ENCODE measurements around the gene ITPA.

ITPA gene

DNA sequence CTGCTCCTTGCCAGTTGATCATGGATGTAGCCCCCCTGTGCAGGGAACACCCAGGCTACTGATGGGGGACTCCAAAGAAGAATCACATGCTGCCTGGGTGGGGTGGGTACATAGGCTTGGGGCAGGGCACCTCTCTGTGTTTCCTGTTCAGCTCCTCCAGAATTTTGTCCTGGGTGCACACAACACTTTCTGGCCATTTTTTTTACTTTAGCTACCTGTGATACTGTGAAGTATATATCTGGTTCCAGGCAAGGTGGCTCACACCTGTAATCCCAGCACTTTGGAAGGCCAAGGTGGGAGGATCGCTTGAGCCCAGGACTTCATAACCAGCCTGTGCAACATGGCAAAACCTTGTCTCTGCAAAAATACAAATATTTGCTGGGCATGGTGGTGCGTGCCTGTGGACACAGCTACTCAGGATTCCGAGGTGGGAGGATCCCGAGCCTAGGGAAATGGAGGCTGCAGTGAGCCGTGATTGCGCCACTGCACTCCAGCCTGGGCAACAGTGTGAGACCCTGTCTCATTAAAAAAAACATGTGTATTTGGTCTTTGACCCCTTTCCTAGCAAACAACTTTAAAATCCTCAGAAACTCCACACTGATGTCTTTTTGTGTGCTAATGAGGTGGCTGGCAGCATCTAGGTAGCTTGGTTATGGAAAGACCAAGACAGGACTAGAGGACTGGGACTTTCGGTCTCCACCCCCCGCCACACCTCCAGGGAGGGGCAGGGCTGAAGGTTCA, 15.6 kb downstream of the ITPA start:
- peak overlapping the region; percentile 74 for H3K27ac ChIP-seq
- DNase-seq (ENCODE audit: low read depth, low spot score): no peak

DNA sequence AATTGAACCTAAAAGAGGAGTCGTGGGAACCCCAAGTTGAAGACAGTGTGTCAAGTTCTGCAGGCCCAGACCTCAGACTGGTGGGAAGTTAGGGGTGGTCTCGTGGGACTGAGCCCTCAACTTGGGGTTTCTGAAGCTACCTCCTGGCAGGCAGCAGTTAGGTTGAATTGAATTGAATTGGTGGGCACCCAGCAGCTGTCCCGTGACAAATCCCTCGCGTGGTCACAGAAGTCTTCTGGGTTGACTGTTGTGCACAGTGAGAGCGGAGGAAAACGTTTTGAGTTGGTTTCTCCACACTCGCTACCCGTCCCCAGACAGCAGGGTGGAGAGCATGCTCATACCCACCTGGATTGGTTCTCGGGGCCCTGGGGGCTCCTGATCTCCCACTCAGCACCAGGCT, 16.8 kb downstream of the ITPA start:
- peak overlapping the region; percentile 74 for H3K27ac ChIP-seq
- no peak for DNase-seq (ENCODE audit: low read depth, low spot score)

DNA sequence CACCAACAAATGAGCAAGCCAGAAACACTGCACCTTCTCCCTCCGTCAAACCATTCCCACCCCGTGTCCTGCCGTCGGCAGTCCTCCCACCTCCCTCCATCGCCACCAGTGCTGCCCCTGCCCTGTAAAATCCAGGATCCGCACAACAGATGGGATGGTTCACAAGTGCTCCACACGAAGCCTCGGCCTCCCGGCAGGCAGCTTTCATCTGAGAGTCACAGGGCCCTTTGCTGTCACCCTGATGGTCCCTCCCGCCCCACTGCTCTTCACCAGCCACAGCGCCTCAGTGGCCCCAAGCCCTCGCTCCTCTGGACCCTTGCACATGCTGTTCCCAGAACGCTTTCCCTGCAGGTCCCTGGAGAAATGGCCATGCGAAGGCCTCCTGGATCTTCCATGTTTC, 17.6 kb downstream of the ITPA start:
- no peak for DNase-seq (ENCODE audit: low read depth, low spot score)

DNA sequence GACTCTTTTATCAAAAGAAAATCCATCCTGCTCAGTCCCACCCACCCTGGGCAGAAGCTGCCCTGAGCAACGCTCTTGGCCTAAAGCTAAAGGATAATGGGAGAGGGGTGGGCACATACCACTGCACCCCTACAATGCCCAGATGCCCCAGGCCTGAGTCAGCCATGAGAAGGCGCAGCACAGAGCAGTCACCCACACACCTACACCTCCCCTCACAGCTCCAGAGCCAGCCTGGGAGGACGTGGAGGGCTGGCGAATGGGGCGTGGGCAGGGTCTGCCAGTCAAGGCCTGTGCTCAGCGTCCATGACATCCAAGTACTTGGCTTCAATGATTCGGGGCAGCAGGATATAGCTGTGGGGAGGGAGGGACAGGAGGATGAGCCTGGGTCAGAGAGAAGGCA, 18.2 kb downstream of the ITPA start:
- no peak for DNase-seq (ENCODE audit: low read depth, low spot score)
- H3K27ac ChIP-seq: peak overlapping the region; percentile 59

More for the DNA sequence above, 17.6 kb downstream of the ITPA start:
- H3K27ac ChIP-seq: peak overlapping the region; percentile 59

DNA sequence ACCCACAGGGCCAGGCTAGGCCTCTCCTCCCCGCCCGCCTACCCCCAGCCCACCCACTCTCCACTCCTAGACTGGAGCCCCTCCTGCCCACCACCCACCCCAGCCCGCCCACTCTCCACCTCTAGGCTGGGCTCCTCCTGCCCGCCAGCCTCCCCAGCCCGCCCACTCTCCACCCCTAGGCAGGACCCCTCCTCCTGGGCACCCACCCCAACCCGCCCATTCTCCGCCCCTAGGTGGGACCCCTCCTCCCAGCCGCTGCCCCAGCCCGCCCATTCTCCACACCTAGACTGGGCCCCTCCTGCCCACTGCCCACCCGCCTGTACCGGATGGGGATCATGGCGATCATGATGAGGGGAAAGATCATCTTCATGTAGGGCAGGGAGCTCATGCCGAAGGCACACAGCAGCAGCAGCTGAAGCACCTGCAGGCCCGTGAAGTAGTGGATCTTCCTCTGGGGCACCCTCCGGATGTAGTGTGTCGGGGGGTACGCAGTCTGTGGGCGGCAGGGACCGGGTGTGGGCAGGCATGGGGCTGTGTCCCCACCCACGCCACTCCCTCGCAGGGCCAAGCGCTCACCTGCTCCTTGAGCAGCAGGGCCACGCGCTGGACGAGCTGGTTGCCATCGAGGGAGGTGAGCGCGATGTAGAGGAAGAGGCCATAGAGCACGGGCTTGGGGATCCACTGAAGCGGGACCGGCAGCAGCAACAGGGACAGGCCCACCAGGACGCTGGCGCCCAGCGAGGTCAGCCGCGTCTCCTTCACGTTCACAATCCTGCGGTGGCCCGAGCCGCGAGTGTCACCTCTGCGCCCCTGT, 18.8 kb downstream of the ITPA start:
- no peak for DNase-seq (ENCODE audit: low read depth, low spot score)
- H3K27ac ChIP-seq: peak overlapping the region; percentile 59

DNA sequence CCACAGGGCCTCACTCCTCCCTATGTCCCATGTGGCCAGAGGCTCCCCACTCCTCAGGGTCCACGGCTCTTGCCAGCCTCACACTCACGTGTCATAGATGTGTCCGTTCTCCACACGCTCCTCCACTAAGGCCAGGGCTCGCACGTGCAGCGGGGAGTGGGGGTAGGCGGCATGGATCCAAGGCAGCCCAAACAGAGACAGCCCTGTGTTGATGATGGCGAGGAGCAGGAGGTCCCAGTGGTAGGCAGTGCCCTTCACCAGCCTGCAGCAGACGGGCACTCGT, 19.4 kb downstream of the ITPA start:
- DNase-seq (ENCODE audit: low read depth, low spot score): no peak
- H3K27ac ChIP-seq: no peak overlapping the region

DNA sequence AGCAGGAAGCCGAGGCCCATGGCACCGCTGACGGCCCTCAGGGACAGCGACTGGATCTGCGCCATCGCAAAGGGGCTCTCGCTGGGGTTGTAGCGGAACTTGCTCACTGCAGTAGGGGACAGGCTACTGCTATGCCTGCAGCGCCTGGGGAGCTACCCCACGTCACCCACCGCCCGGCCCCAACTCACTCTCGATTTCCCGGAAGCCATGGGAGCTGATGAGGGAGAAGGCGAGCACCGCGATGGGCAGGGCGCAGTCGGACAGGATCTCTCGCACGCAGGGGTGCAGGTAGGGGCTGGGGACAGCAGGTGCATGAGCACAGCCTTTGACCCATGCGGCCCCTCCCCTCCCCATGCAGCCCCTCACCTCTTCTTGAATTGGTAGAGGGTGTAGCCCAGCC, 19.9 kb downstream of the ITPA start:
- DNase-seq (ENCODE audit: low read depth, low spot score): no peak
- H3K27ac ChIP-seq: no peak overlapping the region

DNA sequence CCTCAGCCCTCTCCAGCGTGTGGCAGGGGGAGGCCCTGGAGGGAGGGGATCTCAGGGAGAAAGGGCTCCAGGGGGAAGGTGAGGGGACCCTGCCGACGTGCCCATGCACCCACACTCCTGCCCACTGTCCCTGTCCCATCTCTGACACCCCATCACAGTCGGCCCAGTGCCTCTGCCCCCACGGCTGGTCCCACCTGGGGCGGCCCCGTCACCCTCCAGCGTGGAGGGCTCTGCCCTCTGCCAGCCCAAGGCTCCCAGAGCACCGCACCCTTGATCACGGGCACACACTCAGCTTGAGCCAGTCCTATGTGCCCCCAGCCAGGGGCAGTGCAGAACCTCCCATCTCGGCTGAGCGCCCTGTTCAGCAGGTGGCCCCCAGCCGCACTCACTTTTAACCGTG, 20.5 kb downstream of the ITPA start:
- no peak overlapping the region for H3K27ac ChIP-seq
- no peak for DNase-seq (ENCODE audit: low read depth, low spot score)

DNA sequence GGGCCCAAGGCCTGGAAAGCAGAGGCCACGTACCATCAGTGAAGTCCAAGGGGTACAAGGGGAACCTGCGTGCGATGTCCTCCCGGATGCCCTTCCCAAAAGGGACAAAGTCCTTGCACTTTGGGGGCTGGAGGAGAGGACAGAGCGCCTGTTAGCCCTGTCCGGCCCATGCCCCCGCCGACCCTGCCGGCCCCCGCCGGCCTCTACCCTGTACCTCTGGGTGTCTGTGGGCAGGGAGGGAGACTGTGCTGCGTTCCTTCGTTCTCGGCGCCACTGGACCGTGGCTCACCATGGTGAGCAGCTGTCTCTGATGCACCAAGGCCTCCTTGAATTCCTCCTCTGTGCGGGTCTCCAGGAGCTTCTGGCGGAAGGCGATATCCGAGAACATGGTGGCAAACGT, 21.8 kb downstream of the ITPA start:
- no peak for DNase-seq (ENCODE audit: low read depth, low spot score)
- no peak overlapping the region for H3K27ac ChIP-seq

DNA sequence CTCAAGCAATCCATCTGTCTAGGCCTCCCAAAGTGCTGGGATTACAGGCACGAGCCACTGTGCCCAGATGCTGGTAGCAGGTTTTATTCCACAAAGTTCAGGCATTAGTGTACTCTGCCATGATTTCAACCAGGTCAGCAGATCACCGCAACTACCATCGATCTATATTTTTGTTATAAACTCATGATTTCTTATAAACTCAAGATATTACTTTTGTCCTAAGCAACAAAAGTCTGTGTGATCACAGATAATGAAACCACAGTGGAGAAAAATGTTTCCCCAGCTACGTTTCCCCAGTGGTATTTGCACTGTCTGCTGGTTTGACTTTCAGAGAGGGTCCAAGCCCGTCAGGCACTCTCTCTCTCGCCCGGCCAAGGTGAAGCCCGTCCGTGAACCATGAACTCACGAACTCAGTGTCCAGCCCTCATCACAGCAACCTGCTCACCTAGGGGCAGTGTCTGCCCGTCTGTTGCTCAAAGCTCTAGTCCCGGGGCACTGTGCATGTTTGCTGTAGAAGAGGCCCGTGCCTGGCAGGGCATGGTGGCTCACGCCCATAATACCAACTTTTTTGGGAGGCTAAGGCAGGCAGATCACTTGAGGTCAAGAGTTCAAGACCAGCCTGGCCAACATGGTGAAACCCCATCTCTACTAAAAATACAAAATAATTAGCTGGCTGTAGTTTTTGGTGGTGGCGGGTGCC, 22.7 kb downstream of the ITPA start:
- H3K27ac ChIP-seq: no peak overlapping the region
- DNase-seq (ENCODE audit: low read depth, low spot score): no peak

DNA sequence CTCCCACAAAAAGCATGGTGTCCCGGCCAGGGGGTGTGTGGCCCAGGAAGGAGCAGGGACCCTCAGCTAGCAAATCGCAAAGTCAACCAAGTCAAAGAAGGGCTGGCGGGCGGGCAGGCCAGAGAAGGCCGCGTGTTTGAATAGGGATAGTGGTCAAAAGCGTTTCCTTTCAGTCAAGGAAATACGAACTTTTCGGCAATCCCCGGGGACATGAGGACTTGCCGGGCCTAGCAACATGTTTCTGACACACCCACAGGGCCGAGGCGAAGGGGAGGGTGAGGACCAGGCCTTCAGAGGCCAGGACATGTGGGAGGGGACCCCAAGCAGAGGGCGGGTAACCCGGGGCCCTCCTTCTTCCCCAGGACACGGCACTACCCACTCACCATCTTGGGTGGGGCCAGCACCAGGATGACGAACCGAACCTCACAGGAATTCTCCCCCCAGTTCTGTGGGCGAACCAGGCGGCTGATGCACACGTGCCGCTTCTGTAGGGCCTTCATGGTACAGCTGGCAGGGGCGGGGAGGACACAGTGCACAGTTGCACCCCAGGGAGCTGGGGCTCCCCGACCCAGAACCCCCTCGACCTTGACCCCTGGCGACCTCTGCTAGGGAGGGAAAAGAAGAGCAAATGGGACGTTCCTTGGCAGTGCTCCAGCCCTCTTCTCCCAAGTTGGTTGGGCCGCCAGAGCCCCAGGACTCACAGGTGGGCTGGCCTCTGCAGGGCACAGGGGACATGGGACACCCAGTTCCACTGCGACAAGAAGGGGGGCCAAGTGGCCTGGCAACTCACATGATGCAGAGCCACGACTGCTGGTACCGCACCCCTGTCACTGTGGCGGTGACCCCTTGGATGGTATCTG, 24.1 kb downstream of the ITPA start:
- no peak for DNase-seq (ENCODE audit: low read depth, low spot score)
- no peak overlapping the region for H3K27ac ChIP-seq

DNA sequence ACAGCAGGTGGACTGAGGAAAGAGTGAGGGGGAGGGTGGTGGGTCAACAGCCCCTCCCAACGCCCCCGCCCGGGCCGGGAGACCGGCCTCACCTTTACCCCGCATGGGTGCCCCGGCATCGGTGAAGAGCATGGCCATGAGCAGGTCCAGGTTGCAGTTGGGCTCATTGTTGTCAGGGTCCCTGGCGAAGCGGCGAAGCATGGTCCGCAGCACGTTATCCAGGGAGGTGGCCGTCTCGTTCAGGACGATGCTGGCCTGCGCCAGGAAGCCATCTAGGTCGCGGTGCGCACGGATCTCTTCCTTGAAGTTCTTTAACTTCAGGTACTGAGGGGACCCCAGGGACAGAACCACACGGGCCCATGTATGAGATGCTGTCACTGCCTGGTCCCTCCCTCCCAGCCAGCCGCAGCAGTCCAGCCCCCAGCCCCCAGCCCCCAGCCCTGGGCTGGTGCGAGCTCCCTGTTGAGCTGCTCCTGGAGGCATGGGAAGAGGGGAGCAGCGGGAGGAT, 24.7 kb downstream of the ITPA start:
- no peak overlapping the region for H3K27ac ChIP-seq
- DNase-seq (ENCODE audit: low read depth, low spot score): no peak

DNA sequence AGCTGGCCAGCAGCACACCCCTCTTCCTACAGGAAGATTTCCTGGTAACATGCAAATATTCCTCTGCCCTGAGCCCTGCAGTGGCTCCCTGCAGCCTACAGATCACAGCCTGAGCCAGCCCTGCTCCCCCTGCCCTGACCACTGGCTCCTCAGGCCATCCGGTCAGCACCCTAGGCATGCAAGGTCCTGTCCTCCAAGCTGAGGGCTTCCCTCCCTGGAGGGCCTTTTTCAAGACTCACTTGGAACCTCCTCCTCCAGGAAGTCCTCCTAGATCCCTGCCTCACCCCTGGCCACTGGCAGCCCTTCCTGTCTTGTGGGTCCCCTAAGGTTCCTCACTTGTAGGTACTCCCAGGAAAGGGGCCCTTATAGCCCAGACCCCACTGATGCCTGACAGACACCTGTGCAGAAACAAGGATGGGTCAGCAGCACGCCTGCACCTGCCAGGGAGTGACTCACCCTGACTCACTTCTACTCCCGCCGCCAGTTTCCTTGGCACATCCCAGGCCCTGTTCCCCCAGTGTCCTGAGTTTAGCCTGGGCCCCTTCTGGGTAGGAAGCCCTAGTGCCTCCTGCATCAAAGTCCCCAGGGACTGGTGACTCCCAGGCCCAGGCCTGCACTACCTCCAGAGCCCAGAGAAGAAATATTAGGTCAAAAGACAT, 26.5 kb downstream of the ITPA start:
- H3K27ac ChIP-seq: no peak overlapping the region
- DNase-seq (ENCODE audit: low read depth, low spot score): no peak

DNA sequence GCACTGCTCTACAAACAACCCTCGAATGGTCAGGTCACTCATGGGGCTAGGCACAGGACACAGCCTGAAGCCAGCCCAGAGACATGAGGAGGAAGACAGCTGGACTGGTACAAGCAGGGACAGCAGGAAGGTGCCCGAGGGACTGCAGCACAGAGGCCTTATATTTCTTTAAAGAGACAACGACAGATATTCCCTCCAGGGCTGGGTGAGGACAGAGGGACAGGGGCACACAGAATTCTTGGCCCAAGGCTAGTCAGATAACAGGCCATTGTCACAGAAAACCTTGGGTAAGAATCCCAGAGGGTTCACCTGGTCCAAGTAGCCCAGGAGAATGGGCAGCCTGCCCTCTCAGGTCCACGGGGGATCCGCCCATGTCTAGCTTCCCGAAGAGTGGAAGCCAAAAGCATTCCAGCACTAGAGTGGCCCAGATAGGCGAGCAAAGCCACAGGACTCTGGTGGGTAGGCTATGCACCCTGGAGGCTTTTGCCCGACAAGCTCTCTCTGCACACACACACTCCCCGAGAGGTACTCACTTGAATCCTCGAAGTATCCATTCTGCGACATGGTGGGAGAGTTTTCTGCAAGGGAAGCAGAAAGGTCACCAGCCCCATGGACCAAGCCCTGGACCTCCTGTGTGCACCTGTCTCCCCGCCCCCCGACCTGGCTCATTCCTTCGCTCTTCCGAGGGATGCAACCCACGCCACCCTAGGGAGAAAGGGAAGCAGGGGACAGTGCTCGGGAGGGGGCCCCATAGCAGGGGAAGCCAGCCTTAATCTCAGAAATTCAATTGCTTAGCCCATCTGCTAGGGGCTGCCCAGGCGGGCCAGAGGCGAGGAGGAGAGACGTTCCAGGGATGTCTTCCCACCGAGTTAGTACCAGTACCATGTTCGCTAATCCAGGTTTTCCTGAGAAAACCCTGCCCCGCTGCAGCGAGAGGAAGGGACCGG, 28.0 kb downstream of the ITPA start:
- no peak for DNase-seq (ENCODE audit: low read depth, low spot score)
- no peak overlapping the region for H3K27ac ChIP-seq

DNA sequence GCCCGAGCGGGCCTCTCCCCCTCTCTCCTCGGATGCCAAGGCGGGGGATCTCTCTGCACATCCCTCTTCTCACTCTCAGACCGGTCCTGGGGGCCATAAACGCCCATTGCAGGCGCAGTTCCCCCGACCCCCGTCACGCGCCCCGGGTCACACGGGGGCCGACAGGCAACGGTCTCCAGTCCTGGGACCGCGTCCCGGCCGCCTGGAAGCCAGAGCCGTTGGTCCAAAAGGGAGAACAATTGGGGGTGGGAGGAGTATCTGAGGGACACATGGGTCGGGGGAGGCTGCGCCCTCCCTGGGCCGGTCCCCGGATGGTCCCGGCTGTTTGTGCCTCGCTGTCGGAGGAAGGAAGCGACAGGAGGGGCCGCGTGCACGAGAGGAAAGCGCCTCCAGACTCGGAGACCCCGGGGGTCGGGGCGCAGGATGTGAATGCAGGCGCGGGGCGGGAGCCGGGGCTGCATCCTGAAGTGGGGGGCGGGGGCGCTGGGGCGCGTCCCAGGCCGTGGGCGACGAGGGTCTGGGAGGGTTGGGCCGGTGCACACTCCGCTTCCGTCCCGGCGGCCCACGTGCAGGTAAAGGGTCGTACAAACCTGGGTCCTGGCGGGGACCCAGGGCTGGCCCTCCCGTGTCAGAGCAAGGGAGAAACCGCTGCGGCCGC, 28.8 kb downstream of the ITPA start:
- H3K27ac ChIP-seq: peak overlapping the region; percentile 82
- DNase-seq (ENCODE audit: low read depth, low spot score): no peak

DNA sequence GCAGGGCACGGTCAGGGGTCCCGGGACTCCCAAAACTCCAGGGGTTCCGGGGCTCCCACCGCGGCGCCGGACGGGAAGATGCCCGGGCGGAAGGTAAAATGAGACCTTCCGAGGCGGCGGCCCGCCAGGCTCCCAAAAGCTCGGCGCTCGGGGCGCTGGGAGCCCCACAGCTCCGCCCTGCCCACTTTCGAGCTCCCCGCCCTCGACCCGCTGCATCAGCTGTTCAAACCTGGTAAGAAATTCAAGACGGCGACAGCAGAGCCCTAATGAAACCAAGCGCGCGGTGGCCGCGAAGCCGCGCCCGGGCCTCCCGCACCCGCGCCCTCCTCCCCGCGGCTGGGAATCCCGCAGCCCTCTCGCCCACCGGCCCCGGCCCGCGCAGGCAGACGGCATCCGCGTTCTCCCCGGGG, 29.3 kb downstream of the ITPA start:
- H3K27ac ChIP-seq: peak overlapping the region; percentile 82
- no peak for DNase-seq (ENCODE audit: low read depth, low spot score)

DNA sequence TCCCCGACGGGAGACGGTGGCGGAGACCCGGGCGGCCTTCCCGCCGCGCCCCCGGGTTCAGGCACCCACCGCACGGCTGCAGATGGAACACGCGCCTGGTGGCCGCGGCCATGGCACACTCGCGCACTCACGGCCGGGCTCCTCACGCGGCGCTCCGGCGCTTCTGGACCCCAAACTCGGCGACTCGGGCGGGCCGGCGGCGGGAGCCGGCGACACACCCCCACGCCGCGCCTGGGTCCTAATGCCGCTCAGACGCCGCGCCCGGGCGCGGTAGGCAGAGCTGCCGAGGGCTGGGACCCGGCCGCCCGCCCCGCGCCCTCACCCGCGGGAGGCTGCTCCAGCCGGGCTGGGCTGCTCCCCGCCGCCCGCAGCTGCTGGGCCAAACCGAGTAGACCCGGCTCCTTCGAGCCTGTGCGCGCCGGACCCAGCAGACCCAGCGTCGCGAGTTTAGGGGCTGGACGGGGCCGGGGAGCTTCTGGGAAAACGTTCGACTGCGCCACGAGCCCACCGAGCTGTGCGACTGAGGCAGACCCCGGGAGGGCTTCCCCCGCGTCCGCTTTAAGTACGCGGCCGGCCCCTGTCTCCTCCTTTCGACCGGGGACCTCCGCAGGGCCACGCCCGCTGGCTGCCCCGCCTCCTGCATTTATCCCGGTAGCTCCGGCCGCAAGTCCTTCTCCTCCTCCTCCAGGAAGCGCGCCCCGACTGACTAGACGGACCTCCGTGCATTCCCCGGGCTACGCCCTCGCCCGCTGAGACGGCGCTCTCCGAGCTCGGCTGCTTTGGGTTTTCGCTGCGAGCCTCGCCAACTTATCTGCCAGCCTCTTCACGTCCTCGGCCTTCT, 29.9 kb downstream of the ITPA start, which contains the start of gene SLC4A11:
Gene SLC4A11, minus strand, starts transcription at position 165 of the 841 bp plus-strand sequence. Its CDS starts 53 bp downstream, at position 112.
- peak; percentile 53 for DNase-seq (ENCODE audit: low read depth, low spot score)
- peak within 1 kb of the TSS; percentile 82 for H3K27ac ChIP-seq

Measured in epithelial cell of prostate (primary cell).